H1 (cell line): Measurements from ENCODE around the gene OSMR. TPM values are rescaled to one million over a fixed set of nuclear protein-coding genes. Genes with fewer than 3 reads are reported as not detected.

Experiments used
- CTCF ChIA-PET: fragments of 300-600 bp; sonication (Branson Sonifier 250); formaldehyde crosslinking; loops from one replicate; lab custom pipeline; 2021; ENCODE audit not compliant: partially characterized antibody; lab: Charles Lee
- POLR2A ChIA-PET: fragments of 300-600 bp; sonication (Branson Sonifier 250); formaldehyde crosslinking; loops from one replicate; lab custom pipeline; 2021; ENCODE audit warnings: inconsistent platforms; ENCODE audit not compliant: partially characterized antibody; lab: Charles Lee
- DNase-seq, 2 experiments: peaks; one replicate each; pipeline versions ENCODE4 v3.0.0 to v3.0.0-alpha.2; 2010 to 2022; ENCODE audit warnings: low spot score in 2 of 2, low read depth in 1 of 2, mixed read lengths in 1 of 2
- FAIRE-seq: peaks from 2 replicates; lab custom pipeline; 2011; peaks lifted over from hg19 to GRCh38; lab: Jason Lieb, UNC
- H2AFZ ChIP-seq: 2 replicates; pipeline ENCODE4 v1.8.1; 2012; ENCODE audit warnings: low read length, inconsistent platforms
- H2AK5ac ChIP-seq: 2 replicates; pipeline ENCODE4 v1.6.1; 2013; ENCODE audit warnings: low read depth, low read length
- H2BK120ac ChIP-seq: replicated peaks from 2 replicates; pipeline ENCODE3; 2013; ENCODE audit warnings: low read depth, low read length, inconsistent platforms
- H2BK12ac ChIP-seq: 2 replicates; pipeline ENCODE4 v1.6.1; 2013; ENCODE audit warnings: low read depth, low read length
- H2BK15ac ChIP-seq: 2 replicates; pipeline ENCODE4 v1.6.1; 2013; ENCODE audit warnings: low read length
- H2BK20ac ChIP-seq: 2 replicates; pipeline ENCODE4 v1.6.1; 2013; ENCODE audit warnings: low read length
- H2BK5ac ChIP-seq: 2 replicates; pipeline ENCODE4 v1.6.1; 2013; ENCODE audit warnings: low read depth, low read length
- H3K14ac ChIP-seq: 2 replicates; pipeline ENCODE4 v1.6.1; 2013; ENCODE audit warnings: inconsistent platforms; ENCODE audit not compliant: insufficient read length
- H3K18ac ChIP-seq: 2 replicates; pipeline ENCODE4 v1.6.1; 2013; ENCODE audit warnings: low read length; ENCODE audit errors: extremely low read depth
- H3K23ac ChIP-seq: 2 replicates; pipeline ENCODE4 v1.6.1; 2013; ENCODE audit warnings: inconsistent platforms; ENCODE audit not compliant: insufficient read length
- H3K23me2 ChIP-seq: 2 replicates; pipeline ENCODE4 v1.6.1; 2013; ENCODE audit warnings: low read depth, low read length
- H3K27ac ChIP-seq: 2 replicates; pipeline ENCODE4 v1.6.1; 2011; ENCODE audit warnings: low read depth, low read length, inconsistent platforms
- H3K27me3 ChIP-seq, 4 experiments: replicated peaks in 1 of 4; 1 replicate in 1 of 4; 2 replicates in 3 of 4; pipeline versions ENCODE4 v1.6.1 to v1.8.1; 2011 to 2013; ENCODE audit warnings: low read length in 3 of 4, mild to moderate bottlenecking in 3 of 4, inconsistent platforms in 2 of 4, mixed read lengths in 2 of 4, moderate library complexity in 1 of 4; ENCODE audit not compliant: control insufficient read depth in 3 of 4, insufficient read depth in 3 of 4; ENCODE audit errors: extremely low read depth in 1 of 4
- H3K36me3 ChIP-seq, 4 experiments: 2 replicates each; pipeline versions ENCODE4 v1.6.1 to v1.8.1; 2011 to 2013; ENCODE audit warnings: mild to moderate bottlenecking in 4 of 4, low read length in 3 of 4, moderate library complexity in 2 of 4, control low read depth in 1 of 4, inconsistent platforms in 1 of 4; ENCODE audit not compliant: insufficient read depth in 4 of 4, control insufficient read depth in 2 of 4
- H3K4ac ChIP-seq: replicated peaks from 2 replicates; pipeline ENCODE3; 2013; ENCODE audit warnings: low read length, low read depth, mixed read lengths, inconsistent platforms; ENCODE audit not compliant: insufficient read length
- H3K4me1 ChIP-seq, 4 experiments: replicated peaks in 1 of 4; 1 replicate in 1 of 4; 2 replicates in 3 of 4; pipeline versions ENCODE4 v1.6.1 to v1.8.1; 2011 to 2013; ENCODE audit warnings: low read length in 3 of 4, inconsistent platforms in 2 of 4, mixed read lengths in 1 of 4; ENCODE audit not compliant: insufficient read depth in 4 of 4, control insufficient read depth in 3 of 4
- H3K4me2 ChIP-seq, 2 experiments: 2 replicates each; pipeline versions ENCODE4 v1.6.1 to v1.8.1; 2011 to 2013; ENCODE audit warnings: low read depth in 2 of 2, low read length in 2 of 2, control low read depth in 1 of 2, inconsistent platforms in 1 of 2, mild to moderate bottlenecking in 1 of 2; ENCODE audit not compliant: insufficient read depth in 1 of 2
- H3K4me3 ChIP-seq, 4 experiments: fragments of 200-600, 300-600 bp in 1 of 4; sonication (generic), shearing (Covaris generic), sonication (Bioruptor Twin) in 1 of 4; 2 replicates each; pipeline versions ENCODE4 v1.5.1 to v1.8.1; 2011 to 2016; ENCODE audit warnings: low read length in 4 of 4, low read depth in 3 of 4, control low read depth in 2 of 4, inconsistent platforms in 2 of 4, mild to moderate bottlenecking in 2 of 4, mixed read lengths in 1 of 4, moderate library complexity in 1 of 4; ENCODE audit not compliant: insufficient read depth in 2 of 4; ENCODE audit errors: extremely low read depth in 1 of 4
- H3K56ac ChIP-seq: replicated peaks from 2 replicates; pipeline ENCODE3; 2013; ENCODE audit warnings: low read depth, mild to moderate bottlenecking, mixed read lengths, low read length, inconsistent platforms; ENCODE audit not compliant: insufficient read length
- H3K79me1 ChIP-seq: 2 replicates; pipeline ENCODE4 v1.6.1; 2013; ENCODE audit warnings: low read depth, low read length, control low read depth
- H3K79me2 ChIP-seq, 2 experiments: 2 replicates each; pipeline versions ENCODE4 v1.6.1 to v1.8.1; 2012 to 2013; ENCODE audit warnings: low read length in 2 of 2, mild to moderate bottlenecking in 2 of 2, inconsistent platforms in 1 of 2; ENCODE audit not compliant: insufficient read depth in 2 of 2, control insufficient read depth in 1 of 2
- H3K9ac ChIP-seq, 4 experiments: replicated peaks in 1 of 4; 1 replicate in 1 of 4; 2 replicates in 3 of 4; pipeline versions ENCODE4 v1.6.1 to v1.8.1; 2011 to 2013; ENCODE audit warnings: low read depth in 3 of 4, low read length in 3 of 4, control low read depth in 2 of 4, mild to moderate bottlenecking in 2 of 4, moderate library complexity in 2 of 4, inconsistent platforms in 1 of 4; ENCODE audit errors: extremely low read depth in 1 of 4
- H3K9me3 ChIP-seq, 2 experiments: 2 replicates each; pipeline versions ENCODE4 v1.6.1 to v1.8.1; 2012 to 2013; ENCODE audit warnings: mild to moderate bottlenecking in 2 of 2, moderate library complexity in 2 of 2, control low read depth in 1 of 2, inconsistent platforms in 1 of 2, low read depth in 1 of 2, low read length in 1 of 2, mixed read lengths in 1 of 2; ENCODE audit not compliant: insufficient read depth in 2 of 2
- H4K20me1 ChIP-seq, 2 experiments: replicated peaks in 1 of 2; 2 replicates each; pipeline versions ENCODE3 to v1.8.1; 2011 to 2013; ENCODE audit warnings: inconsistent platforms in 2 of 2, low read length in 2 of 2, mild to moderate bottlenecking in 1 of 2; ENCODE audit not compliant: insufficient read depth in 2 of 2, control insufficient read depth in 1 of 2
- H4K5ac ChIP-seq: 2 replicates; pipeline ENCODE4 v1.6.1; 2013; ENCODE audit warnings: low read length, low read depth, mixed read lengths, inconsistent platforms; ENCODE audit not compliant: insufficient read length
- H4K8ac ChIP-seq: 2 replicates; pipeline ENCODE4 v1.8.0; 2013; ENCODE audit warnings: mild to moderate bottlenecking, moderate library complexity, low read length, inconsistent platforms; ENCODE audit not compliant: insufficient read depth; ENCODE audit errors: extremely low read depth
- H4K91ac ChIP-seq: replicated peaks from 2 replicates; pipeline ENCODE3; 2013; ENCODE audit warnings: low read length, mixed read lengths, inconsistent platforms; ENCODE audit not compliant: insufficient read length
- CTCF ChIP-seq, 3 experiments: IDR thresholded peaks; 1 replicate in 2 of 3; 2 replicates in 1 of 3; pipeline versions ENCODE4 v1.5.1 to v1.6.1; 2011; ENCODE audit warnings: low read length in 3 of 3, mild to moderate bottlenecking in 3 of 3, inconsistent platforms in 2 of 3, low read depth in 1 of 3, moderate library complexity in 1 of 3; ENCODE audit not compliant: insufficient read depth in 1 of 3; ENCODE audit errors: control extremely low read depth in 1 of 3
- GABPA ChIP-seq: IDR thresholded peaks from 2 replicates; pipeline ENCODE4 v1.6.1; 2011; ENCODE audit warnings: mild to moderate bottlenecking, low read length, moderate library complexity, borderline replicate concordance; ENCODE audit not compliant: insufficient read depth
- HDAC2 ChIP-seq, 2 experiments: fragments of 300-600 bp in 1 of 2; sonication (generic) in 1 of 2; IDR thresholded peaks; 2 replicates each; pipeline ENCODE4 v1.6.1; 2011 to 2012; ENCODE audit warnings: low read depth in 2 of 2, low read length in 2 of 2, mild to moderate bottlenecking in 2 of 2, moderate library complexity in 2 of 2, borderline replicate concordance in 1 of 2, inconsistent platforms in 1 of 2
- KDM4A ChIP-seq: IDR thresholded peaks from one replicate; pipeline ENCODE4 v1.7.1; 2012; ENCODE audit warnings: low read depth, mild to moderate bottlenecking, moderate library complexity, low read length, inconsistent platforms; ENCODE audit not compliant: severe bottlenecking
- RAD21 ChIP-seq, 2 experiments: IDR thresholded peaks in 1 of 2; conservative IDR thresholded peaks in 1 of 2; 2 replicates each; pipeline ENCODE4 v1.6.1; 2011; ENCODE audit warnings: low read depth in 2 of 2, low read length in 2 of 2, improper control_type of control experiment in 1 of 2, inconsistent platforms in 1 of 2, mild to moderate bottlenecking in 1 of 2, moderate library complexity in 1 of 2
- SP1 ChIP-seq: IDR thresholded peaks from 2 replicates; pipeline ENCODE4 v1.6.1; 2011; ENCODE audit warnings: low read depth, low read length
- TAF7 ChIP-seq: optimal IDR thresholded peaks from 2 replicates; pipeline ENCODE3; 2011; ENCODE audit warnings: low read depth, mild to moderate bottlenecking, inconsistent platforms, low read length, moderate library complexity, borderline replicate concordance
- YY1 ChIP-seq: IDR thresholded peaks from 2 replicates; pipeline ENCODE4 v1.6.1; 2011; ENCODE audit warnings: low read depth, mild to moderate bottlenecking, low read length
- WGBS, 2 experiments: shearing (Covaris generic) in 1 of 2; methylation state at CpG; one replicate each; pipeline versions ENCODE4 v1.1.6 to v1.1.7; 2013 to 2015; ENCODE audit warnings: low lambda C conversion rate in 2 of 2, mixed read lengths in 2 of 2, inconsistent platforms in 1 of 2, low coverage in 1 of 2, missing lambda C conversion rate in 1 of 2; ENCODE audit not compliant: insufficient replicate concordance in 2 of 2, insufficient coverage in 1 of 2, insufficient read length in 1 of 2; ENCODE audit errors: extremely low coverage in 1 of 2, missing lambda C conversion rate in 1 of 2; 5-methylcytosine and 5-hydroxymethylcytosine counted together
- polyA plus RNA-seq, 7 experiments: library from polyadenylated mRNA; depleted of rRNA in 3 of 7; stranded (reverse) in 5 of 7; unstranded in 2 of 7; fragments of >200 nt in 5 of 7; fragments of 200-250 nt in 2 of 7; gene quantifications; 1 replicate in 5 of 7; 2 replicates in 1 of 7; 4 replicates in 1 of 7; pipeline versions ENCODE4 v1.2.1 to v1.2.3, GENCODE V29; 2011 to 2013; ENCODE audit warnings: missing spikeins in 2 of 7, mixed read lengths in 2 of 7
- total RNA-seq: library from RNA; stranded (reverse); fragmentation: NEBNext Ultra II Directional; extraction: Animal tissue kit (Norgen Biotek cat#: 25700); gene quantifications from 2 replicates; pipeline ENCODE4 v1.2.1, GENCODE V29; 2021

Gene OSMR
- total and polyA plus RNA-seq, 2 of the 8 experiments (the other 6 are each of a cell fraction or from before 2014, with no cell fraction given), result 2.3 to 2.6 TPM

DNA sequence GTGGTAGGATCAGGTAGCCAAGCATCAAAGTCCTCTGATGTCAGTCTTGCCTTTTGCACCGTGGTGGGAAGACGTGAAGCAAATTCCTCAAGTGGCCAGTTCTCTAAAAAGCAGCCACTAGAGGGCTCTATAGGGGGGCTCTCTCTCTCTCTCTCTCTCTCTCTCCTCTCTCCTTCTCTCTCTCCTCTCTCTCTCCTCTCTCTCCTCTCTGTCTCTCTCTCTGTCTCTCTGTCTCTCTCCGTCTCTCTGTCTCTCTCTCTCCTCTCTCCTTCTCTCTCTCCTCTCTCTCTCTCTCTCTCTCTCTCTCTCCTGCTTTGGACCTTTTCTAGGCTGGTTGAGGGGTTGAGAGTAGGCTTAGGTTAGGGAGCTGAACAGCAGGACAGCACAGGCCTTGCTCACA lies 13.9 kb upstream of the OSMR start:
- no peak overlapping the region for H2BK120ac ChIP-seq
- DNase-seq, result no peak
- no peaks in the 10 kb centered on the region for H3K23me2 ChIP-seq
- no peak overlapping the region for H3K23ac ChIP-seq
- WGBS, 2 experiments, result 41% methylated on average over 3 of the region's 3 CpGs; no CpG with 5 or more reads in 1 of the 2 experiments
- H3K9ac ChIP-seq, result no peak overlapping the region
- H3K56ac ChIP-seq, result no peak overlapping the region
- H2AFZ ChIP-seq, result peak overlapping the region; percentile 86; the same call in 1 of the 2 replicates
- H3K14ac ChIP-seq, result no peak overlapping the region
- H3K4me2 ChIP-seq, result no peak overlapping the region
- H2BK5ac ChIP-seq, result no peak overlapping the region
- no peaks in the 10 kb centered on the region for H3K27me3 ChIP-seq
- FAIRE-seq, result no peak
- H3K79me2 ChIP-seq, result no peaks in the 10 kb centered on the region
- H4K5ac ChIP-seq, result no peak overlapping the region
- no peak overlapping the region for H2AK5ac ChIP-seq
- H2BK20ac ChIP-seq, result no peak overlapping the region
- H2BK12ac ChIP-seq, result no peak overlapping the region
- no peak overlapping the region for H3K4me3 ChIP-seq
- no peak overlapping the region for H3K27ac ChIP-seq
- H3K18ac ChIP-seq, result no peak overlapping the region
- ChIA-PET POLR2A (no interaction called here), CTCF (interaction anchor here (0.6 to 2.3 kb wide), 19 partner anchors 11 to 1874 kb away, joined by 3 to 8 read pairs (median 3); partner anchors contain the start of gene OSMR)
- no peaks in the 10 kb centered on the region for H3K9me3 ChIP-seq
- no peak overlapping the region for H4K8ac ChIP-seq
- H3K4me1 ChIP-seq, result no peaks in the 10 kb centered on the region
- H3K79me1 ChIP-seq, result no peaks in the 10 kb centered on the region
- H2BK15ac ChIP-seq, result no peak overlapping the region
- no peak overlapping the region for H3K4ac ChIP-seq
- H4K20me1 ChIP-seq, result no peaks in the 10 kb centered on the region
- no peaks in the 10 kb centered on the region for H3K36me3 ChIP-seq
- H4K91ac ChIP-seq, result no peak overlapping the region
- TF ChIP-seq YY1 (0 out of 2 replicates have a peak, but pooled peaks have one; percentile 16), TAF7 (no peak), KDM4A (no peak), SP1 (no peak), RAD21 (IDR thresholded peaks at IDR 0.05 in 1 of 2, conservative IDR thresholded peaks at IDR 0.05 in 1 of 2; ENCODE audit: low read depth in 2 of 2, low read length in 2 of 2) (peak; percentile 31 to 45; a peak in 3 of 4 replicates), GABPA (no peak), CTCF (IDR thresholded peaks at IDR 0.05; ENCODE audit: control extremely low read depth in 1 of 3, insufficient read depth in 1 of 3, low read depth in 1 of 3, low read length in 3 of 3) (peak; percentile 13 to 49 (median 47); a peak in 3 of 4 replicates), HDAC2 (IDR thresholded peaks at IDR 0.05; ENCODE audit: borderline replicate concordance in 1 of 2, low read depth in 2 of 2, low read length in 2 of 2) (no peak)
